ENCODE results near the gene UBLCP1. TPM values are rescaled to one million over a fixed set of nuclear protein-coding genes. Genes with fewer than 3 reads are reported as not detected.
"Not testable (repeated sequence)": the region's sequence is repeated elsewhere in the genome, so short reads cannot be mapped to it uniquely, and the experiment has no call there.

UBLCP1 gene
- total RNA-seq, 2 donors from 2014 or later, result 13.2 to 16.2 TPM

GRCh38 chr5:159224471-159224870, 38.6 kb upstream of the UBLCP1 start:
- H3K27ac ChIP-seq, result no peak overlapping the region
- H3K27me3 ChIP-seq, result no peaks in the 10 kb centered on the region
- H3K4me3 ChIP-seq, result no peak overlapping the region
- H3K36me3 ChIP-seq (replicated peaks in 1 of 2; ENCODE audit: insufficient read depth in 1 of 2, low read depth in 2 of 2), result no peaks in the 10 kb centered on the region
- 61 to 66% methylated on average over 2 of the region's 2 CpGs for WGBS, 2 donors
- no peak for ATAC-seq
- no peak for DNase-seq
- no peak for TF ChIP-seq CTCF (IDR thresholded peaks at IDR 0.05)
- TF ChIP-seq POLR2A (IDR thresholded peaks at IDR 0.05), result no peak
- no peaks in the 10 kb centered on the region for H3K4me1 ChIP-seq
- intact Hi-C loops (cut with DNase I), result no loop called here
- no peaks in the 10 kb centered on the region for H3K9me3 ChIP-seq

- TF ChIP-seq CTCF (IDR thresholded peaks at IDR 0.05) (no peak), POLR2A (IDR thresholded peaks at IDR 0.05) (no peak)
- Histone ChIP-seq H3K27ac (no peak overlapping the region), H3K27me3 (no peaks in the 10 kb centered on the region), H3K4me3 (no peak overlapping the region), H3K9me3 (no peaks in the 10 kb centered on the region), H3K36me3 (replicated peaks in 1 of 2; ENCODE audit: insufficient read depth in 1 of 2, low read depth in 2 of 2) (no peaks in the 10 kb centered on the region), H3K4me1 (no peaks in the 10 kb centered on the region)
- intact Hi-C loops (cut with DNase I), result no loop called here
- ATAC-seq (no peak), DNase-seq (no peak)
Observed at GRCh38 chr5:159226451-159226850, 36.6 kb upstream of the UBLCP1 start.

GRCh38 chr5:159227452-159227851, 35.6 kb upstream of the UBLCP1 start:
- H3K4me3 ChIP-seq, result no peak overlapping the region
- H3K27ac ChIP-seq, result no peak overlapping the region
- intact Hi-C loops (cut with DNase I), result no loop called here
- TF ChIP-seq POLR2A (IDR thresholded peaks at IDR 0.05), result no peak
- no peak for TF ChIP-seq CTCF (IDR thresholded peaks at IDR 0.05)
- H3K9me3 ChIP-seq, result no peaks in the 10 kb centered on the region
- ATAC-seq (no peak), DNase-seq (no peak)
- 66 to 76% methylated on average over 3 of the region's 3 CpGs for WGBS, 2 donors
- no peaks in the 10 kb centered on the region for H3K36me3 ChIP-seq (replicated peaks in 1 of 2; ENCODE audit: insufficient read depth in 1 of 2, low read depth in 2 of 2)
- no peaks in the 10 kb centered on the region for H3K27me3 ChIP-seq
- no peaks in the 10 kb centered on the region for H3K4me1 ChIP-seq

- H3K4me3 ChIP-seq; H3K4me1 ChIP-seq; H3K9me3 ChIP-seq; ATAC-seq; H3K27me3 ChIP-seq; H3K27ac ChIP-seq; intact Hi-C loops (cut with DNase I); DNase-seq; H3K36me3 ChIP-seq (replicated peaks in 1 of 2; ENCODE audit: insufficient read depth in 1 of 2, low read depth in 2 of 2): not testable (repeated sequence)
- whole genome bisulfite sequencing, 2 donors, result 78 to 83% methylated on average over 5 of the region's 5 CpGs
Observed at GRCh38 chr5:159228097-159228496, 35.0 kb upstream of the UBLCP1 start.

GRCh38 chr5:159230657-159231056, 32.4 kb upstream of the UBLCP1 start:
- intact Hi-C loops (cut with DNase I), result no loop called here
- no peak for ATAC-seq
- no peaks in the 10 kb centered on the region for H3K4me1 ChIP-seq
- DNase-seq, result no peak
- H3K27ac ChIP-seq, result no peak overlapping the region
- no peak for TF ChIP-seq CTCF (IDR thresholded peaks at IDR 0.05)
- TF ChIP-seq POLR2A (IDR thresholded peaks at IDR 0.05), result no peak
- no peaks in the 10 kb centered on the region for H3K36me3 ChIP-seq (replicated peaks in 1 of 2; ENCODE audit: insufficient read depth in 1 of 2, low read depth in 2 of 2)
- WGBS, 2 donors, result 76 to 80% methylated on average over 3 of the region's 3 CpGs
- H3K4me3 ChIP-seq, result no peak overlapping the region
- H3K27me3 ChIP-seq, result no peaks in the 10 kb centered on the region
- no peaks in the 10 kb centered on the region for H3K9me3 ChIP-seq
